Neural progenitor cell (in vitro differentiated cells): Measurements from ENCODE around the gene GNA14.

ENCODE experiments used
- EZH2 ChIP-seq: fragments of 200-600 bp; sonication (generic); IDR thresholded peaks from 2 replicates; pipeline ENCODE4 v1.6.1; 2017; ENCODE audit warnings: antibody characterized with exemption, mild to moderate bottlenecking, moderate library complexity
- EZH2phosphoT487 ChIP-seq: fragments of 200-600 bp; sonication (generic); IDR thresholded peaks from 2 replicates; pipeline ENCODE4 v1.6.1; 2017; ENCODE audit warnings: antibody characterized with exemption
- TF ChIP-seq, protein P1 (sequence below): fragments of 200-600 bp; sonication (generic); IDR thresholded peaks from 2 replicates; pipeline ENCODE4 v1.5.1; 2017; ENCODE audit warnings: antibody characterized with exemption, mild to moderate bottlenecking

- TF ChIP-seq, protein P1, sequence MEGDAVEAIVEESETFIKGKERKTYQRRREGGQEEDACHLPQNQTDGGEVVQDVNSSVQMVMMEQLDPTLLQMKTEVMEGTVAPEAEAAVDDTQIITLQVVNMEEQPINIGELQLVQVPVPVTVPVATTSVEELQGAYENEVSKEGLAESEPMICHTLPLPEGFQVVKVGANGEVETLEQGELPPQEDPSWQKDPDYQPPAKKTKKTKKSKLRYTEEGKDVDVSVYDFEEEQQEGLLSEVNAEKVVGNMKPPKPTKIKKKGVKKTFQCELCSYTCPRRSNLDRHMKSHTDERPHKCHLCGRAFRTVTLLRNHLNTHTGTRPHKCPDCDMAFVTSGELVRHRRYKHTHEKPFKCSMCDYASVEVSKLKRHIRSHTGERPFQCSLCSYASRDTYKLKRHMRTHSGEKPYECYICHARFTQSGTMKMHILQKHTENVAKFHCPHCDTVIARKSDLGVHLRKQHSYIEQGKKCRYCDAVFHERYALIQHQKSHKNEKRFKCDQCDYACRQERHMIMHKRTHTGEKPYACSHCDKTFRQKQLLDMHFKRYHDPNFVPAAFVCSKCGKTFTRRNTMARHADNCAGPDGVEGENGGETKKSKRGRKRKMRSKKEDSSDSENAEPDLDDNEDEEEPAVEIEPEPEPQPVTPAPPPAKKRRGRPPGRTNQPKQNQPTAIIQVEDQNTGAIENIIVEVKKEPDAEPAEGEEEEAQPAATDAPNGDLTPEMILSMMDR, result no peak
- no peak for TF ChIP-seq EZH2phosphoT487
- TF ChIP-seq EZH2, result no peak
Measured at GRCh38 chr9:77403239-77403638, 244.9 kb downstream of the GNA14 start.
